ENCODE data around the gene FOXP1.

The FOXP1 gene

GRCh38 chr3:71148455-71149060 is 435.0 kb downstream of the FOXP1 start:
- no peak for TF ChIP-seq SIN3A (IDR thresholded peaks at IDR 0.05; ENCODE audit: borderline replicate concordance, insufficient read depth, low read length)
- TF ChIP-seq FOXP2 (optimal IDR thresholded peaks at IDR 0.05; ENCODE audit: borderline replicate concordance, extremely low read depth, extremely low read length, insufficient read depth), result no peak
- no peak for TF ChIP-seq POLR2AphosphoS5 (IDR thresholded peaks at IDR 0.05; ENCODE audit: low read depth, low read length)
- TF ChIP-seq, protein P1, sequence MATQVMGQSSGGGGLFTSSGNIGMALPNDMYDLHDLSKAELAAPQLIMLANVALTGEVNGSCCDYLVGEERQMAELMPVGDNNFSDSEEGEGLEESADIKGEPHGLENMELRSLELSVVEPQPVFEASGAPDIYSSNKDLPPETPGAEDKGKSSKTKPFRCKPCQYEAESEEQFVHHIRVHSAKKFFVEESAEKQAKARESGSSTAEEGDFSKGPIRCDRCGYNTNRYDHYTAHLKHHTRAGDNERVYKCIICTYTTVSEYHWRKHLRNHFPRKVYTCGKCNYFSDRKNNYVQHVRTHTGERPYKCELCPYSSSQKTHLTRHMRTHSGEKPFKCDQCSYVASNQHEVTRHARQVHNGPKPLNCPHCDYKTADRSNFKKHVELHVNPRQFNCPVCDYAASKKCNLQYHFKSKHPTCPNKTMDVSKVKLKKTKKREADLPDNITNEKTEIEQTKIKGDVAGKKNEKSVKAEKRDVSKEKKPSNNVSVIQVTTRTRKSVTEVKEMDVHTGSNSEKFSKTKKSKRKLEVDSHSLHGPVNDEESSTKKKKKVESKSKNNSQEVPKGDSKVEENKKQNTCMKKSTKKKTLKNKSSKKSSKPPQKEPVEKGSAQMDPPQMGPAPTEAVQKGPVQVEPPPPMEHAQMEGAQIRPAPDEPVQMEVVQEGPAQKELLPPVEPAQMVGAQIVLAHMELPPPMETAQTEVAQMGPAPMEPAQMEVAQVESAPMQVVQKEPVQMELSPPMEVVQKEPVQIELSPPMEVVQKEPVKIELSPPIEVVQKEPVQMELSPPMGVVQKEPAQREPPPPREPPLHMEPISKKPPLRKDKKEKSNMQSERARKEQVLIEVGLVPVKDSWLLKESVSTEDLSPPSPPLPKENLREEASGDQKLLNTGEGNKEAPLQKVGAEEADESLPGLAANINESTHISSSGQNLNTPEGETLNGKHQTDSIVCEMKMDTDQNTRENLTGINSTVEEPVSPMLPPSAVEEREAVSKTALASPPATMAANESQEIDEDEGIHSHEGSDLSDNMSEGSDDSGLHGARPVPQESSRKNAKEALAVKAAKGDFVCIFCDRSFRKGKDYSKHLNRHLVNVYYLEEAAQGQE (IDR thresholded peaks at IDR 0.05; ENCODE audit: insufficient read depth in 1 of 2, low read depth in 2 of 2, low read length in 2 of 2), result no peak
- no peak for TF ChIP-seq TAF1 (IDR thresholded peaks at IDR 0.05; ENCODE audit: borderline replicate concordance, insufficient read depth, low read length)

DNA sequence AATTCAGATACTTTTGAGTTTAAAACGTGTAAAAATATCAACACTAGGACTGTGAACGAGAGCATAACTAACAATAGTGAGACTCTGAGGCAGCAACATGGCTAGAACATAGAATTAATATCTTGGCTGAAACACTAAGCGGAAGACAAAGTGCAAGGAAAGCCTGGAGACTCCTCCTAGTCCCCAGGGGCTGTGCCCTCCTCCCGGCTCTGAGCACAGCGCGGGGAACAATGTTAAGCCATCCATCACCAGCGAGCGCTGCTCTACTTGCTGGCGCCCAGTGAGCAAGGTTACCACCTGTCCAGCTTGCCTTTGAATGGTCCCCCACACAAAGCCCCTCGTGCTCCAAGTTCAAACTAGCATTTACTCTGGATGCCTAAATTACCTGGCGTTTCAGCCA is 436.9 kb downstream of the FOXP1 start:
- TF ChIP-seq SIN3A (IDR thresholded peaks at IDR 0.05; ENCODE audit: borderline replicate concordance, insufficient read depth, low read length) (no peak), POLR2AphosphoS5 (IDR thresholded peaks at IDR 0.05; ENCODE audit: low read depth, low read length) (no peak), FOXP2 (optimal IDR thresholded peaks at IDR 0.05; ENCODE audit: borderline replicate concordance, extremely low read depth, extremely low read length, insufficient read depth) (no peak), TAF1 (IDR thresholded peaks at IDR 0.05; ENCODE audit: borderline replicate concordance, insufficient read depth, low read length) (no peak)
- TF ChIP-seq, protein P1 (IDR thresholded peaks at IDR 0.05; ENCODE audit: insufficient read depth in 1 of 2, low read depth in 2 of 2, low read length in 2 of 2), result no peak

DNA sequence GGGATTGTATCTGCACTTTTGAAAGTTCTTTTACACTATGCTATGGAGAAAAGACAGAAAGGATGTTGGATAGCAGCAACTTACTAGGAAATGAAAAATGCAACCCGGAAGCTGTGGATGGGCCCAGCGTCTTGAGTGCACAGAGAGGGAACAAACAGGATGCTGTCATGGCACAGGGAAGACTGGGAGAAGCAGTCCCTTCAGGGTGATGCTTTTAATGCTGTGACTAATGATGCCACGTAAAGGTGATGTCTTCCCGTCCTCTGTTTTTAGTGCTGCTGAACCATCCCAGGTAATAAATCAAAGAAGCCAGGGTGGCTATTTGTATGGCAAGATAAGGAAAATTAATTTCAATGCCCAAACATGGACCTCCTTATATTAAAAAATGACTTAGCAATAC is 437.6 kb downstream of the FOXP1 start:
- TF ChIP-seq, protein P1 (IDR thresholded peaks at IDR 0.05; ENCODE audit: insufficient read depth in 1 of 2, low read depth in 2 of 2, low read length in 2 of 2), result no peak
- TF ChIP-seq TAF1 (IDR thresholded peaks at IDR 0.05; ENCODE audit: borderline replicate concordance, insufficient read depth, low read length), result no peak
- no peak for TF ChIP-seq POLR2AphosphoS5 (IDR thresholded peaks at IDR 0.05; ENCODE audit: low read depth, low read length)
- no peak for TF ChIP-seq SIN3A (IDR thresholded peaks at IDR 0.05; ENCODE audit: borderline replicate concordance, insufficient read depth, low read length)
- no peak for TF ChIP-seq FOXP2 (optimal IDR thresholded peaks at IDR 0.05; ENCODE audit: borderline replicate concordance, extremely low read depth, extremely low read length, insufficient read depth)

DNA sequence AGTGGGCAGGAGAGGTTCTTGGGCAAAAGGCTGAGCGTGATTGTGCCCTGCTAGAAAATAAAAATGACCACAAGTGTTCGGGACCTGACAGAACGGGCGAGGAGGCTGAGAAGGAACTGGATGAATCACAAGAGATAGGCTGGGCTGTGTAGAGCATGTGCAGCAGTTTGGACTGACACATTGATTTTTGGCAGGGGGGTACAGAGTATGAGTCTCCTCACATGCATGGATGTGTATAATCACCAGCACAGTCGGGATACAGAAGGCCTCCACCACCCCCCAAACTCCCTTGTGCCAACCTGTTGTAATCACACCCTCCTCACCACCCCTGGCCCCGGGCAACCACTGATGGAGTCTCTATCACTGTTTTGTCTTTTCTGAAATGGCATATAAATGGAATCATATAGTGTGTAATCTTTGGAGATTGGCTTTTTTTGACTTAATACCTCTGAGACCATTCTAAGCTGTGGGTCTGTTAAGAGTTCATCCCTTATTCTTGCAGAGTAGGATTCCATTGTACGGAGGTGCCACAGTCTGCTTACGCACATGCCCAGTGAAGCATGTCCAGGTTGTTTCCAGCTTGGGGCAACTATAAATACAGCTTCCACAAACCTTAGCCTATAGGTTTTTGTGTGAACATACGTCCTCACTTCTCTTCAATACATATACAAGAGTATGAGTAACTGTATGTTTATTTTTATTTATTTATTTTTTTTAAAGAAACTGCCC is 438.8 kb downstream of the FOXP1 start:
- TF ChIP-seq, protein P1 (IDR thresholded peaks at IDR 0.05; ENCODE audit: insufficient read depth in 1 of 2, low read depth in 2 of 2, low read length in 2 of 2), result no peak
- TF ChIP-seq SIN3A (IDR thresholded peaks at IDR 0.05; ENCODE audit: borderline replicate concordance, insufficient read depth, low read length) (no peak), POLR2AphosphoS5 (IDR thresholded peaks at IDR 0.05; ENCODE audit: low read depth, low read length) (no peak), FOXP2 (optimal IDR thresholded peaks at IDR 0.05; ENCODE audit: borderline replicate concordance, extremely low read depth, extremely low read length, insufficient read depth) (no peak), TAF1 (IDR thresholded peaks at IDR 0.05; ENCODE audit: borderline replicate concordance, insufficient read depth, low read length) (no peak)
